HepG2 (cell line): ENCODE data around the gene CDC25C. TPM values are rescaled to one million over a fixed set of nuclear protein-coding genes. Genes with fewer than 3 reads are reported as not detected.

Experiments
- ARHGAP35 ChIP-seq: sonication (generic); formaldehyde crosslinking; IDR thresholded peaks from 2 replicates; pipeline ENCODE4 v1.9.0; 2022; ENCODE audit warnings: mild to moderate bottlenecking, inconsistent platforms, moderate library complexity, missing genetic modification reagents, borderline replicate concordance
- ATF1 ChIP-seq: IDR thresholded peaks from 2 replicates; pipeline ENCODE4 v1.6.1; 2016; ENCODE audit warnings: mild to moderate bottlenecking, control low read depth
- ATRX ChIP-seq: sonication (generic); formaldehyde crosslinking; IDR thresholded peaks from 2 replicates; pipeline ENCODE4 v1.4.0; 2020; ENCODE audit warnings: missing genetic modification reagents, borderline replicate concordance
- HNF1B ChIP-seq: sonication (generic); formaldehyde crosslinking; IDR thresholded peaks from 2 replicates; pipeline ENCODE4 v1.5.1; 2020; ENCODE audit warnings: mild to moderate bottlenecking, moderate library complexity, missing genetic modification reagents
- HNF4A ChIP-seq: sonication (generic); formaldehyde crosslinking; IDR thresholded peaks from 2 replicates; pipeline ENCODE4 v1.4.0; 2020; ENCODE audit warnings: missing genetic modification reagents
- MBD4 ChIP-seq: IDR thresholded peaks from 2 replicates; pipeline ENCODE4 v1.6.1; 2012; ENCODE audit warnings: low read length, inconsistent platforms, borderline replicate concordance
- MXI1 ChIP-seq: IDR thresholded peaks from 3 replicates; pipeline ENCODE4 v1.6.1; 2012; ENCODE audit warnings: low read depth, low read length, inconsistent platforms, borderline replicate concordance
- NRL ChIP-seq: sonication (generic); formaldehyde crosslinking; IDR thresholded peaks from 2 replicates; pipeline ENCODE4 v1.5.0; 2020; ENCODE audit warnings: missing genetic modification reagents, mild to moderate bottlenecking, moderate library complexity, borderline replicate concordance
- PHF20 ChIP-seq: sonication (generic); formaldehyde crosslinking; IDR thresholded peaks from 2 replicates; pipeline ENCODE4 v1.5.0; 2020; ENCODE audit warnings: mild to moderate bottlenecking, missing genetic modification reagents
- RAD21 ChIP-seq: fragments of 450-650 bp; formaldehyde crosslinking; IDR thresholded peaks from 2 replicates; pipeline ENCODE4 v1.5.0; 2020; ENCODE audit warnings: mild to moderate bottlenecking
- RFX3 ChIP-seq: IDR thresholded peaks from 2 replicates; pipeline ENCODE4 v1.6.1; 2016; ENCODE audit warnings: missing biosample characterization, missing genetic modification reagents
- THYN1 ChIP-seq: sonication (generic); formaldehyde crosslinking; IDR thresholded peaks from 2 replicates; pipeline ENCODE4 v1.8.1; 2023; ENCODE audit warnings: low read depth, mild to moderate bottlenecking, moderate library complexity, missing genetic modification reagents, borderline replicate concordance
- XBP1 ChIP-seq: sonication (generic); formaldehyde crosslinking; IDR thresholded peaks from 2 replicates; pipeline ENCODE4 v1.5.0; 2020; ENCODE audit warnings: missing genetic modification reagents
- ZBTB37 ChIP-seq: sonication (generic); formaldehyde crosslinking; IDR thresholded peaks from 2 replicates; pipeline ENCODE4 v1.4.0; 2020; ENCODE audit warnings: mild to moderate bottlenecking, missing genetic modification reagents
- ZKSCAN5 ChIP-seq: sonication (generic); formaldehyde crosslinking; IDR thresholded peaks from 2 replicates; pipeline ENCODE4 v1.5.1; 2020; ENCODE audit warnings: mild to moderate bottlenecking, missing genetic modification reagents
- ZNF253 ChIP-seq: sonication (generic); formaldehyde crosslinking; IDR thresholded peaks from 2 replicates; pipeline ENCODE4 v1.8.0; 2022; ENCODE audit warnings: mild to moderate bottlenecking, missing genetic modification reagents, borderline replicate concordance
- ZNF496 ChIP-seq: sonication (generic); formaldehyde crosslinking; IDR thresholded peaks from 2 replicates; pipeline ENCODE4 v1.8.1; 2023; ENCODE audit warnings: mild to moderate bottlenecking, moderate library complexity, missing genetic modification reagents; ENCODE audit not compliant: insufficient replicate concordance
- ZNF556 ChIP-seq: sonication (generic); formaldehyde crosslinking; IDR thresholded peaks from 2 replicates; pipeline ENCODE4 v1.4.0; 2020; ENCODE audit warnings: mild to moderate bottlenecking, missing genetic modification reagents, borderline replicate concordance
- ZNF724P ChIP-seq: sonication (generic); formaldehyde crosslinking; IDR thresholded peaks from 2 replicates; pipeline ENCODE4 v1.8.0; 2022; ENCODE audit warnings: missing genetic modification reagents, borderline replicate concordance
- ZNF766 ChIP-seq: sonication (generic); formaldehyde crosslinking; IDR thresholded peaks from 2 replicates; pipeline ENCODE4 v1.5.0; 2020; ENCODE audit warnings: missing genetic modification reagents, borderline replicate concordance
- ZNF780A ChIP-seq: sonication (generic); formaldehyde crosslinking; IDR thresholded peaks from 2 replicates; pipeline ENCODE4 v1.8.0; 2022; ENCODE audit warnings: mild to moderate bottlenecking, missing genetic modification reagents, moderate library complexity
- polyA plus RNA-seq, 8 experiments: library from polyadenylated mRNA; depleted of rRNA in 3 of 8; stranded (reverse) in 7 of 8; unstranded in 1 of 8; fragments of >200 nt; fragmentation: Illumina TruSeq in 4 of 8; extraction: Trizol in 4 of 8; gene quantifications; 2 replicates each; pipeline versions ENCODE4 v1.2.1 to v1.2.3, GENCODE V29; 2011 to 2016; ENCODE audit warnings: low read depth in 4 of 8, missing spikeins in 1 of 8, mixed read lengths in 1 of 8; ENCODE audit not compliant: insufficient read depth in 1 of 8
- total RNA-seq, 5 experiments: library from RNA; depleted of rRNA; stranded (reverse); fragments of >200 nt; fragmentation: Illumina TruSeq; extraction: Trizol; gene quantifications; 2 replicates each; pipeline ENCODE4 v1.2.3, GENCODE V29; 2016; ENCODE audit warnings: low read depth in 1 of 5
- TF ChIP-seq, protein P1 (sequence below): sonication (generic); formaldehyde crosslinking; conservative IDR thresholded peaks from 2 replicates; pipeline ENCODE4 v1.4.0; 2020; ENCODE audit warnings: missing genetic modification reagents
- TF ChIP-seq, protein P2 (sequence below): sonication (generic); formaldehyde crosslinking; IDR thresholded peaks from 2 replicates; pipeline ENCODE4 v1.4.0; 2020; ENCODE audit warnings: missing genetic modification reagents

Gene CDC25C
- total and polyA plus RNA-seq, 2 of the 13 experiments (the other 11 are each of a cell fraction or from before 2014, with no cell fraction given) = 17.7 to 27.6 TPM

DNA sequence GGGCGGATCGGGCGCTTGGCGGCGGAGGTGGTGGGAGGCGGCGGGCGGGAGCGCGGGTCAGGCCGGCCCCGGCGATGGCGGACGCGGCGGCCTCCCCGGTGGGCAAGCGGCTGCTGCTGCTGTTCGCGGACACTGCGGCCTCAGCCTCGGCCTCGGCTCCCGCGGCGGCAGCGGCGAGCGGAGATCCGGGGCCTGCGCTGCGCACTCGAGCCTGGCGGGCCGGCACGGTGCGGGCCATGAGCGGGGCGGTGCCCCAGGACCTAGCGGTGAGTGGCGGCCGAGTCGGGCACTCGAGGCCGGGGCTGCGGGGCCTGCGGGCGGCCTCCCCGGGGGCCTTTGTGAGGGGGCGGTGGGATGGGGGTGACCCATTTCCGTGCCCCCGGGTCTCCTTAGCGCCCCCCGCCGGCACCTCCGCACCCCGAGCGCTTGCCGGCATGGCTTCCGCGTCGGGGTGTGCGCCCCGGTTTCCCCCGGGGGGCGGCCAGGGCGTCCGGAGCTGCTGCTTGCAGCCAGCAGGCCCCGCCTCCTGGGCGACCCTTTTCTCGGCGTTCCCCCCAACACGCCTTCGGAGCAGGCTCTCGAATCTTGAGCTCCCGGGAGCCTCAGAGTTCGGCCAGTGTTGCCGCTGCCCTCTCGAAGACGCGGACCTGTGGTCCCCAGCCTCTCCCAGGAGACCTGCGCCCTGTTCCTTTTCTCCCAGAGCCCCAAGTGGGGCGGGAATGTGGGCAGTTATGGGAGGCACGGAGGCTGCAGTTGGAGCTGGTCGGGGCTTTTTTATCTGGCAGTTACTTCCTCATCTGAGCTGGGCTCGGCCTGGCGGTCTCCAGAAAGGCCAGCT, 21.3 kb upstream of the CDC25C start (continued):
- TF ChIP-seq HNF1B (CRISPR knock-in tag) (no peak; the same call in 1 of the 2 replicates), RFX3 (CRISPR knock-in tag) (no peak), ZNF253 (CRISPR knock-in tag) (no peak), ATRX (CRISPR knock-in tag) (no peak), PHF20 (no peak), NRL (CRISPR knock-in tag) (peak; percentile 64; the same call in 1 of the 2 replicates), THYN1 (CRISPR knock-in tag) (no peak), XBP1 (no peak), MXI1 (no peak), ZKSCAN5 (CRISPR knock-in tag) (no peak), ZBTB37 (no peak), RAD21 (CRISPR knock-in tag) (no peak), ATF1 (CRISPR knock-in tag) (no peak), ARHGAP35 (CRISPR knock-in tag) (no peak), MBD4 (no peak), ZNF556 (0 out of 2 replicates have a peak, but pooled peaks have one; percentile 60), HNF4A (CRISPR knock-in tag) (no peak), ZNF766 (peak; percentile 30; the same call in 1 of the 2 replicates), ZNF724P (CRISPR knock-in tag) (no peak; the same call in 1 of the 2 replicates), ZNF496 (CRISPR knock-in tag) (no peak), ZNF780A (CRISPR knock-in tag) (no peak)
- TF ChIP-seq, protein P1, sequence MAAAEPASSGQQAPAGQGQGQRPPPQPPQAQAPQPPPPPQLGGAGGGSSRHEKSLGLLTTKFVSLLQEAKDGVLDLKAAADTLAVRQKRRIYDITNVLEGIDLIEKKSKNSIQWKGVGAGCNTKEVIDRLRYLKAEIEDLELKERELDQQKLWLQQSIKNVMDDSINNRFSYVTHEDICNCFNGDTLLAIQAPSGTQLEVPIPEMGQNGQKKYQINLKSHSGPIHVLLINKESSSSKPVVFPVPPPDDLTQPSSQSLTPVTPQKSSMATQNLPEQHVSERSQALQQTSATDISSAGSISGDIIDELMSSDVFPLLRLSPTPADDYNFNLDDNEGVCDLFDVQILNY (CRISPR knock-in tag) = no peak
- TF ChIP-seq, protein P2, sequence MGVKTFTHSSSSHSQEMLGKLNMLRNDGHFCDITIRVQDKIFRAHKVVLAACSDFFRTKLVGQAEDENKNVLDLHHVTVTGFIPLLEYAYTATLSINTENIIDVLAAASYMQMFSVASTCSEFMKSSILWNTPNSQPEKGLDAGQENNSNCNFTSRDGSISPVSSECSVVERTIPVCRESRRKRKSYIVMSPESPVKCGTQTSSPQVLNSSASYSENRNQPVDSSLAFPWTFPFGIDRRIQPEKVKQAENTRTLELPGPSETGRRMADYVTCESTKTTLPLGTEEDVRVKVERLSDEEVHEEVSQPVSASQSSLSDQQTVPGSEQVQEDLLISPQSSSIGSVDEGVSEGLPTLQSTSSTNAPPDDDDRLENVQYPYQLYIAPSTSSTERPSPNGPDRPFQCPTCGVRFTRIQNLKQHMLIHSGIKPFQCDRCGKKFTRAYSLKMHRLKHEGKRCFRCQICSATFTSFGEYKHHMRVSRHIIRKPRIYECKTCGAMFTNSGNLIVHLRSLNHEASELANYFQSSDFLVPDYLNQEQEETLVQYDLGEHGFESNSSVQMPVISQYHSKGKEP (CRISPR knock-in tag) = no peak
